Natural killer cell treated with Interleukin-12 subunit alpha and Interleukin-12 subunit beta and Interleukin-15 and Interleukin-18, amount 100 ng/mL, for 72 hours (primary cell): Measurements from ENCODE around the gene KRT4. TPM values are rescaled to one million over a fixed set of nuclear protein-coding genes. Genes with fewer than 3 reads are reported as not detected.
"Not testable (repeated sequence)": the region's sequence is repeated elsewhere in the genome, so short reads cannot be mapped to it uniquely, and the experiment has no call there.

ENCODE experiments used
- ATAC-seq, 2 donors: fragments of 150-1000 bp; cut with Tn5 transposase in 1 of 2; sonication (Bioruptor Pico), chemical (Tn5 transposase) in 1 of 2; 2 replicates each; pipeline ENCODE4 v1.10.0; 2021
- DNase-seq: peaks from one replicate; pipeline ENCODE4 v3.0.0; 2022; ENCODE audit warnings: low spot score
- H3K27ac Mint-ChIP-seq, 2 donors: 1 replicate in 1 of 2; 2 replicates in 1 of 2; pipeline ENCODE4 v1.8.0; 2022; ENCODE audit warnings: mixed read lengths in 2 of 2, mild to moderate bottlenecking in 1 of 2, moderate library complexity in 1 of 2
- H3K27me3 Mint-ChIP-seq, 2 donors: 1 replicate in 1 of 2; 2 replicates in 1 of 2; pipeline ENCODE4 v1.8.0; 2022; ENCODE audit warnings: mixed read lengths in 2 of 2
- H3K36me3 Mint-ChIP-seq: one replicate; pipeline ENCODE4 v1.8.0; 2022; ENCODE audit warnings: mixed read lengths
- H3K4me1 Mint-ChIP-seq, 2 donors: 1 replicate in 1 of 2; 2 replicates in 1 of 2; pipeline ENCODE4 v1.8.0; 2022; ENCODE audit warnings: low read depth in 2 of 2, mixed read lengths in 2 of 2, mild to moderate bottlenecking in 1 of 2
- H3K4me3 Mint-ChIP-seq: one replicate; pipeline ENCODE4 v1.8.0; 2022; ENCODE audit warnings: mixed read lengths
- H3K9me3 Mint-ChIP-seq: 2 replicates; pipeline ENCODE4 v1.8.0; 2022; ENCODE audit warnings: mixed read lengths
- total RNA-seq, 2 donors: library from RNA; stranded (reverse); gene quantifications; one replicate each; pipeline ENCODE4 v1.2.3, GENCODE V29; 2022

The KRT4 gene
- total RNA-seq, 2 donors from 2014 or later: not detected

DNA sequence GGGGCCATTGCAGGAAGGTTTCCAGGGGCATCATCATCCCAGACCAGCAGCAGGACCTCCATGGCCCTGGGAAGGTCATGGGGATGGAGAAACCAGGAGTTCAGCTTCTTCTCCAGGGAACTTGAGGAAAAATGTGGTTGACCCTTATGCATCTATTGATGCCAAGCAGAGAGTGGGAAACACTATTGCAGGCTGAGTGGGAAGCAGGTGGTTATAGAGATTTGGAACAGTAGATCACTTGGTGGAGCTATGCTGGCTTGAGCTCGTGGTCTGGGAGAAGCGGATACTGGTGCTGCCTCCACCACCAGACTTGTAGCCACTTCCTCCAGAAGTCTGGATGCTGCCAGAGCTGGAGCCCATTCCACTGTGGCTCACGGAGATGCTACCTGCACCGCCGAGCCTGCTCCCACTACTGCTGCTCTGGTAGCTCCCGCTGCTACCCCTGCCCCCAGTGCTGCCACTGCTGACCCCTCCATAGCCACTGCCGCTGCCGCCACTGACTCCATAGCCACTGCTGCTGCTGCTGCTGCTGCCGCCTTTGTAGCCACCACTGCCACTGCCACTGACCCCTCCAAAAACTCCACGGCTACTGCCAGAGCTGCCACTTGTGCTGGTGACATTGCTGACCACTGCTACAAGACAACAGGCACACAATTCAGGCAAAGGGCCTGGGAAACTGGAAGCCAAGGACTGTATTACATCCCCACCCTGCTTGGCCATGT is 45.3 kb downstream of the KRT4 start:
- Mint-ChIP-seq H3K4me1 (peaks cover 0 to 3% of the 10 kb centered on the region in 2 donors), H3K9me3 (no peaks in the 10 kb centered on the region), H3K4me3 (no peak overlapping the region), H3K27me3 (peaks cover 7 to 10% of the 10 kb centered on the region in 2 donors), H3K36me3 (no peaks in the 10 kb centered on the region), H3K27ac (no peak overlapping the region)
- DNase-seq (no peak), ATAC-seq (no peak)

DNA sequence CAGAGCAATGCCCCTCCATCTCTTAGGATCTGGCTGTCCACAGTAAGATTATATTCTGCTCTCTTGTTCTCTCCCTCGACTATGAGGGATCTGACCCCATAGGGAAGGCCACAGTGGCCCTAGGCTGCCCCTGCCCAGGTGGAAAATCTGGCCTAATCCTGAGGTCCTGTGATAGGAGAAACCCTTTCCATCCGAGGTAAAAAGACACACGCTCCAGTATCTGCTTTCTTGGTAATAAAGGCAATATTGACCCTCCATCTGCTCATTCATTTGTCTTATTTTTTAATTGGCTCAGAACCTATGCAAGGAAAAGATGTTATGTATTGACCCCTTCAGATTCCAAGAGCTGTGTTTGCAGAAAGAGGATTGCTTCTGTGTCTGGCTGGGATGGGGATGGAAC is 46.5 kb downstream of the KRT4 start:
- no peak for ATAC-seq
- Mint-ChIP-seq H3K27me3 (peaks cover 0 to 12% of the 10 kb centered on the region in 2 donors), H3K4me1 (peaks cover 0 to 3% of the 10 kb centered on the region in 2 donors), H3K9me3 (no peaks in the 10 kb centered on the region), H3K27ac (no peak overlapping the region), H3K36me3 (no peaks in the 10 kb centered on the region), H3K4me3 (no peak overlapping the region)
- no peak for DNase-seq

DNA sequence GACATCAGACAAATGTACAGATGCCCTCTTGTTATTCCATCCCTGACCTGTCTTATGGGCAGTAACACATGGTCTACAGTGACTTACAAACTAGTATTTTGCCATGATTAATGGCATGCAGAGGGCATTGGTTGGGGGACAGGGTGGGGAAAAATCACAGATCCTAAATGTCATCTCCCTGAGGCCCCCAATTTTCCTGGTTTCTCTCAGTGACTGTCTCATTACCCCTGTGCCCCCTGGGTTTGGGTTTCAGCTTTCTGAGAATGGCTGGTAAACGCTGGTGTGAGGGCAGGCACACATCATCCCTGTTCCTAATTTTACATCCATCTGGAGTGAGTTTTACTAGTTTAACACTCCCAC is 46.9 kb downstream of the KRT4 start:
- Mint-ChIP-seq H3K9me3 (no peaks in the 10 kb centered on the region), H3K27me3 (peaks cover 0 to 12% of the 10 kb centered on the region in 2 donors), H3K4me1 (peaks cover 0 to 3% of the 10 kb centered on the region in 2 donors), H3K4me3 (no peak overlapping the region), H3K36me3 (no peaks in the 10 kb centered on the region), H3K27ac (no peak overlapping the region)
- DNase-seq (no peak), ATAC-seq (no peak)

DNA sequence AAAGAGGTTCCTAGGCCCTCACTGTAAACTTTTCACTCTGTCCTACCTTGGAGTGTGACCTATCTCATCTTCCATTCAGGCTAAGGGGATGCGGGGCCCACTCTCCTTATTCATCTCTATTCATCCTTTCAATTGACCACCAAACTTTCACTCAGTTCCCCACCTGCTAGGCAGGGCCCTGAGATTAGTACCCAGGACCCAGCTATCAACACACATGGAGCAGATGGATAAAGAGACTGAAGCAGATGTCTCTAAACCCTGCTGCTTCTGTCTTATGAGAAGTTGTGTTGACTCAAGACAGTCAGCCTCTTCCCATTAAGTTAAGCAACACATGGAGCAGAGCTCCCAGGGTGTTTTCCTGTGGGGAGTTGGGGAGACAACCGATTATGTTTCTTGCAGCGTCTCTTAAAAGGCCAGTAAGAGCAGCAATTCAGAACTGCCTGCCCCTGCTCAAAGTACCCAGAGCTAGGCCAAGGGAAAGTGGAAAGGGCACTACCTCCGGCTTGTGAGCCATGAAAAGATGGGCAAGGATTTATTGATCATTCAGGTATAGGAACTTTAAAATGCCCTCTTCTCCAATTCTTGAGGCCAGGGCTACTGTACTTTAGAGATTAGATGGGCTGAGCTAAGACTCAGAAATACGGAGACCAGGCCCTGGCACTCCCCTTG is 47.4 kb downstream of the KRT4 start:
- Mint-ChIP-seq H3K4me3 (no peak overlapping the region), H3K9me3 (no peaks in the 10 kb centered on the region), H3K27ac (no peak overlapping the region), H3K36me3 (no peaks in the 10 kb centered on the region), H3K4me1 (peaks cover 0 to 3% of the 10 kb centered on the region in 2 donors), H3K27me3 (peaks cover 0 to 12% of the 10 kb centered on the region in 2 donors)
- DNase-seq: no peak
- ATAC-seq: no peak

DNA sequence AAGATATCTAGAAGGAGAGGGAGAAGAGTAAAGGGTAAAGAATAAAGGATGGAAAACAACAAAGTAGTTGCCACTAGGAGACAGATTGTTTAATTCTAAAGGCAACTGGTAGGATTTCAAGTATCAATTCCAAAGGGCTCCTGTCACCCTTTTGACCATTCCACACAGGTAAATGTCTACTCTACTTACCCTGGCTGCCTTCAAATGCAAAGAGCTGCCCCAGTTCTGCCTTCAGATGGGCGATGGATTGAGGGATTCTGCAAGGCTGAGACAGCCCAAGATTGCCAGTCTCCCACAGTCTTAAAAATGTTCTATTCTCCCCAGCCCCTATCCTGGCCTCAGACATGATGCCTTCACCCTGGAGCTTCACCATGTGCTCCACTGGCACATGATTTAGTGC is 48.2 kb downstream of the KRT4 start:
- no peak overlapping the region for H3K27ac Mint-ChIP-seq
- DNase-seq (no peak), ATAC-seq (no peak)
- H3K4me3 Mint-ChIP-seq: no peak overlapping the region
- H3K4me1 Mint-ChIP-seq: peaks cover 0 to 3% of the 10 kb centered on the region in 2 donors
- peaks cover 3% of the 10 kb centered on the region for H3K9me3 Mint-ChIP-seq
- peaks cover 3% of the 10 kb centered on the region for H3K36me3 Mint-ChIP-seq
- peaks cover 0 to 6% of the 10 kb centered on the region in 2 donors for H3K27me3 Mint-ChIP-seq

DNA sequence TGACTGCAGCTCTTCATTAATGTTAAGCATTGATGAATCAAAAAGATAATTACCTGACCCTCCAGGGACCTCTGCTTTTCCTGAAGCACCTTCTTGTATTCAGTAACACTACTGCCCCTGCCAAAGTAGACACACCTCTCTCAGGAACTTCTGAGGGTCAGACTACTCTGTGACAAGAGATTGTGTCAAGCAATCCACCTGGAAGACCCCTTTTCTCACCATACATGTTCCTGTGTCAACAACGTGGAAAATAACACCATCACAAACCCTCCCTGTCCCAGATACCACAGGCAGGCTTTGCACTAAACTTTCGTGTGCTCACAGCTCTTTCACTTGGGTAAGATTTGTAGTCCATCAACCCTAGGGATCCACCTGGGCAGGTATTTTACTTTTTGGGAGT is 49.9 kb downstream of the KRT4 start:
- Mint-ChIP-seq H3K9me3 (peaks cover 4% of the 10 kb centered on the region), H3K4me1 (no peaks in the 10 kb centered on the region), H3K27me3 (peaks cover 0 to 6% of the 10 kb centered on the region in 2 donors), H3K27ac (no peak overlapping the region), H3K4me3 (no peak overlapping the region), H3K36me3 (peaks cover 5% of the 10 kb centered on the region)
- no peak for ATAC-seq
- DNase-seq: no peak

DNA sequence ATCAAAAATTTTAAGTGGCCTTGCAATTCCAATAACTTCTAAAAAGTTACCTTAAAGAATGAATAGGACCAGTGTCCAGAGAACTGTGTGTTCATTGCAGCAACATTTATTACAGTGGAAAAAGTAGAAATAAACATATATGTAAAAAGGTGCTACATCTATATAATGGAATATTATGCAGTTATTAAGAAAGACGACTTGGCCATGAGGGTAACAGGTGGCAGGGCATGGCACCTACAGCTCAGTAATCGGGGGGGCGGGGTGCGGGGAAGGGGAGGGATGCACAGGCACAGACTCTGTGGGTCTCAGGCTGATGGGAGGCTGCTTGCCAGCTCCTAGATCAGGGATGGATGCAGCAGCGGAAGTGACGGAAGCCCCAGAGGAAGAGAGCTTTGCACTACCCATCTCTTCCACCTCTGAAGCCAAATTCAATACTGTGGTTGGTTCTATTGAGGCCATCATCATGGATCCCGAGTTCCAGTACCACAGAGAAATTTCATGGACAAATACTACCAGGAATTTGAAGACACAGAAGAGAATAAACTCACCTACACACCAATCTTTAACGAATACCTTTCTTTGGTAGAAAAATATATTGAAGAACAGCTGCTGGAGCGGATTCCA is 50.8 kb downstream of the KRT4 start:
- peaks cover 5% of the 10 kb centered on the region for H3K36me3 Mint-ChIP-seq
- no peak overlapping the region for H3K27ac Mint-ChIP-seq
- no peak for ATAC-seq
- DNase-seq: no peak
- no peaks in the 10 kb centered on the region for H3K4me1 Mint-ChIP-seq
- H3K27me3 Mint-ChIP-seq: peaks cover 0 to 6% of the 10 kb centered on the region in 2 donors
- H3K4me3 Mint-ChIP-seq: no peak overlapping the region
- H3K9me3 Mint-ChIP-seq: peaks cover 4% of the 10 kb centered on the region

DNA sequence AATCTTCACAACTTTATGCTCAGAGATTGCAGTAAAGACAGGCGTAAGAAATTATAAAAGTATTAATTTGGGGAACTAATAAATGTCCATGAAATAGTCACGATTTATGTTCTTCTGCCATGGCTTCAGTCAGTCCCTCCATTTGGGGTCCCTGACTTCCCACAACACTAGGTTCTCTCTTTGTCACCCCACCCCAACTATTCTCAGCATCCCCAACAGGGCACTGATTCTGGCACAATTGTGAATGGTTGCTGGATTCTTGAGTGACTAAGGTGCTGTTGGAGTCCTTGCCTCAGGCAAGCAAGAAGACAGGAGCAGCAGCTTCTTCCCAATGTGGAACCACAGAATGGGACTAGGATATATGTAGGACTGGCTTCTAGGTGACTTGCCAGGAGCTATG is 52.1 kb downstream of the KRT4 start:
- Mint-ChIP-seq H3K27ac (no peak overlapping the region), H3K27me3 (peaks cover 0 to 6% of the 10 kb centered on the region in 2 donors), H3K9me3 (peaks cover 4% of the 10 kb centered on the region), H3K36me3 (peaks cover 5% of the 10 kb centered on the region), H3K4me1 (no peaks in the 10 kb centered on the region), H3K4me3 (no peak overlapping the region)
- DNase-seq (no peak), ATAC-seq (no peak)

DNA sequence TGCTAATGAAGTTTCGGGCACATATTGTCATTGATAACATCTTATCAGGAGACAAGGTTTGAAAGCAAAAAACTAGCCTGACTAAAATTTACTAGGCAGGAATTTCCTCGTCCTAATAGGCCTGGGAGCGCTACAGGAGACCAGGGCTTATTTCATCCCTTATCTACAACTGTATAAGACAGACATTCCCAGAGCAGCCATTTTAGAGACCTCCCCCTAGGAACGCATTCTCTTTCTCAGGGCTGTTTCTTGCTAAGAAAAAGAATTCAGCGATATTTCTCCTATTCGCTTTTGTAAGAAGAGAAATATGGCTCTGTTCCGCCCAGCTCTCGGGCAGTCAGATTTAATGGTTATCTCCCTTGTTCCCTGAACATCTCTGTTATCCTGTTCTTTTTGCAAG is 52.7 kb downstream of the KRT4 start:
- H3K4me1 Mint-ChIP-seq, H3K27ac Mint-ChIP-seq, H3K36me3 Mint-ChIP-seq, ATAC-seq, DNase-seq, H3K27me3 Mint-ChIP-seq, H3K9me3 Mint-ChIP-seq, H3K4me3 Mint-ChIP-seq: not testable (repeated sequence)

DNA sequence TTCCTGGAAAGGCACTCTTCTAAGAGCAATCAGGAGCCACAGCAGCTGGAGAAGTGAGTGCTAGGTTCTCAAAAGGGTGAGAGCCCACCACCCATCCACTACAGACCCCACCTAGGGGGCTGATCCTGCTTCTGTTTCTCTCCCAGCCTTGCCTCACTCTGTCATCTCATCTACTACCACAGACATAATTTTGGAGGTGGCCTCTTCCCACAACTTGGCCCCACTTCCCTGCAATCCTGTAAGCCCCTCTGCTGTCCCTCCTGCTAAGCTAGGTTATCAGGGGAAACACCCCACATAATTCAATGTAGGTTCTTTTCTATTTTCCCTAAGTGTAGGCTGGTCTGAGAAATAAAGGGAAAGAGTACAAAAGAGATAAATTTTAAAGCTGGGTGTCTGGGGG is 53.3 kb downstream of the KRT4 start:
- H3K27ac Mint-ChIP-seq: no peak overlapping the region
- peaks cover 4% of the 10 kb centered on the region for H3K9me3 Mint-ChIP-seq
- peaks cover 5% of the 10 kb centered on the region for H3K36me3 Mint-ChIP-seq
- no peak overlapping the region for H3K4me3 Mint-ChIP-seq
- ATAC-seq (no peak), DNase-seq (no peak)
- no peaks in the 10 kb centered on the region for H3K4me1 Mint-ChIP-seq
- peaks cover 0 to 3% of the 10 kb centered on the region in 2 donors for H3K27me3 Mint-ChIP-seq

DNA sequence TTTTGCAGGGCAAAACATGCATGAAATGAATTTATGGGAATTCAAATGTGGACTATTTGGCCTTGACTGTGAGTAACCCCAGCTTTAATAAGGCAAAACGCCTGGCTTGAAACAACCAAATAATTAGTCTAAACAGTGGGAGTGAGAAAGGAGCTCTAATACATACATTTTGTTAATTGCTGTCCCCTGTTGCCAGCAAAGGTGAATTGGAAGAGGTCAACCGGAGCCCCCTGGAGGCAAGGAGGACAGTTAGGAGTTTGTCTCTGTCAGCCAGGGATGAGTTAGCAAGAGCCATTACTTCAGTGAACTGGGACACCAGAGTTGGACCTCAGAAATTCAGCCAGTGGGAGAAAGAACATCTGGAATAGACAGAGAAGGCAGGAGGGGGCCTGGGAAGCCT is 54.2 kb downstream of the KRT4 start:
- H3K4me1 Mint-ChIP-seq: no peaks in the 10 kb centered on the region
- no peak for ATAC-seq
- no peak overlapping the region for H3K27ac Mint-ChIP-seq
- H3K4me3 Mint-ChIP-seq: no peak overlapping the region
- peaks cover 0 to 3% of the 10 kb centered on the region in 2 donors for H3K27me3 Mint-ChIP-seq
- peaks cover 4% of the 10 kb centered on the region for H3K9me3 Mint-ChIP-seq
- no peak for DNase-seq
- H3K36me3 Mint-ChIP-seq: peaks cover 5% of the 10 kb centered on the region

DNA sequence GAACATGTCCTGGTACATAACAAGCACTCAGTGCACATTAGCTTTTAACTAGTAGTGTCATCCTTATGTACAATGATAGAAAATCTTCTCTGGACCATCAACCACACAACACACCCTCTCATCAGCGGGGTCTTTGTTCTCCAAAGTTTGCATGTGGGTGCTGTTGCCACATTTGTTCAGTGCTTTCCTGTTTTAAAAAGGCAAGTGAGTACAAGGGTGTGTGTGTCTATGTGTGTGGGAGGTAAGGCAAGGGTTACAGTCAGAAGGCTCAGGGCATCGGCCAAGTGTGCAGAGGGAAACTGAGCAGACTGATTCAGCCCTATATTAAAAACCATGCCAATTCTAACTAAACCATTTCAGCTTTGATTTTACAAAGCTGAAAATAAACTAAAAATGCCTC is 54.7 kb downstream of the KRT4 start:
- peaks cover 4% of the 10 kb centered on the region for H3K9me3 Mint-ChIP-seq
- DNase-seq (no peak), ATAC-seq (no peak)
- peaks cover 5% of the 10 kb centered on the region for H3K36me3 Mint-ChIP-seq
- H3K4me1 Mint-ChIP-seq: no peaks in the 10 kb centered on the region
- no peak overlapping the region for H3K4me3 Mint-ChIP-seq
- no peak overlapping the region for H3K27ac Mint-ChIP-seq
- H3K27me3 Mint-ChIP-seq: peaks cover 0 to 3% of the 10 kb centered on the region in 2 donors

DNA sequence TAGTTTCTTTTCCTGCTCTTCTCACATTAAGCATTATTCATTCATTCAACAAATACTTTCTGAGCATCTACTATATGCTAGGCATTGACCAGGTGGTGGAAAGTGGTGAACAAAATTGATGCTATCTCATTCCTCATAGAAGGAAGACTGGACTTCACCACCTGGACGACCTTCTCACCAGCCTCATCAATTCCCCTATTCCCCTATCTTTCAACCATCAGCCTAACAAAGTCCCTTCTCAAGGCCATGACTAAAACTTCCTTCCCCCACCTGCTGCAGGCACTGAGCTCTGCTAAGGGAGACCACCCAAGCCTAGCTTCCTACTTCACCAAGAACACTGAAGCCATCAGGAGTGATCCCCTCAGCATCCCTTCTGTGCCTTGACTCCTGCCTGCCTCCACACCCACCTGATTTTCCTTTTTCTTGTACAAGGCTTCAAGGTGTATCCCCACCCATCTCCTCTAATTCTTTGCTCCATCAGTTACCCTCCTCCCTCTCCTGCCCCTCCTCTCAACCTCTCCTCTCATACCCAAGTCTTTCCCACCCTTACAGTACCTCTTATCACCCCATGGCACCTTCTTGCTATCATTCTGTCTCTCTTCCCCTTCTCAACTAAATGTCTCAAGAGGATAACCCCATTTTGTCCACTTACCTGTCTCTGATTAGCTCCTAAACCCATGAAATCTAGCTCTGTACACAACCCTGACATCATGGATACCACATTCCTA is 56.3 kb downstream of the KRT4 start:
- no peak for DNase-seq
- no peaks in the 10 kb centered on the region for H3K27me3 Mint-ChIP-seq
- ATAC-seq: no peak
- peaks cover 4% of the 10 kb centered on the region for H3K9me3 Mint-ChIP-seq
- no peak overlapping the region for H3K4me3 Mint-ChIP-seq
- peaks cover 5% of the 10 kb centered on the region for H3K36me3 Mint-ChIP-seq
- H3K4me1 Mint-ChIP-seq: no peaks in the 10 kb centered on the region
- no peak overlapping the region for H3K27ac Mint-ChIP-seq
